BJ (cell line): ENCODE results near the gene NFAM1. TPM values are rescaled to one million over a fixed set of nuclear protein-coding genes. Genes with fewer than 3 reads are reported as not detected.

Experiments
- CTCF ChIA-PET: fragments of 350-600 bp; formaldehyde crosslinking; extraction: SDS; loops from one replicate; lab custom pipeline; 2021; ENCODE audit warnings: antibody characterized with exemption, inconsistent platforms; lab: Yijun Ruan, JAX
- POLR2A ChIA-PET: fragments of 300-600 bp; sonication (Branson Sonifier 250); formaldehyde crosslinking; extraction: SDS; loops from one replicate; lab custom pipeline; 2021; ENCODE audit warnings: antibody characterized with exemption; lab: Charles Lee
- DNase-seq: peaks from one replicate; pipeline ENCODE4 v3.0.0-alpha.2; 2011; ENCODE audit warnings: low read depth
- H3K27me3 ChIP-seq: 2 replicates; pipeline ENCODE4 v1.6.0; 2011; ENCODE audit warnings: low read length; ENCODE audit not compliant: control insufficient read depth, insufficient read depth
- H3K36me3 ChIP-seq: 2 replicates; pipeline ENCODE4 v1.5.1; 2011; ENCODE audit warnings: low read length; ENCODE audit not compliant: control insufficient read depth, insufficient read depth
- H3K4me3 ChIP-seq: 2 replicates; pipeline ENCODE4 v1.5.1; 2011; ENCODE audit warnings: low read depth, mild to moderate bottlenecking, control low read depth, low read length
- polyA plus RNA-seq: library from polyadenylated mRNA; depleted of rRNA; stranded (reverse); fragments of >200 nt; gene quantifications from 2 replicates; pipeline ENCODE4 v1.2.3, GENCODE V29; 2011
- TF ChIP-seq, protein P1 (sequence below): IDR thresholded peaks from 2 replicates; pipeline ENCODE4 v1.5.1; 2011; ENCODE audit warnings: low read depth, mild to moderate bottlenecking, control low read depth, inconsistent platforms, low read length, moderate library complexity; ENCODE audit not compliant: insufficient read depth

NFAM1 gene
- polyA plus RNA-seq, 1 experiment = 0.01 TPM

DNA sequence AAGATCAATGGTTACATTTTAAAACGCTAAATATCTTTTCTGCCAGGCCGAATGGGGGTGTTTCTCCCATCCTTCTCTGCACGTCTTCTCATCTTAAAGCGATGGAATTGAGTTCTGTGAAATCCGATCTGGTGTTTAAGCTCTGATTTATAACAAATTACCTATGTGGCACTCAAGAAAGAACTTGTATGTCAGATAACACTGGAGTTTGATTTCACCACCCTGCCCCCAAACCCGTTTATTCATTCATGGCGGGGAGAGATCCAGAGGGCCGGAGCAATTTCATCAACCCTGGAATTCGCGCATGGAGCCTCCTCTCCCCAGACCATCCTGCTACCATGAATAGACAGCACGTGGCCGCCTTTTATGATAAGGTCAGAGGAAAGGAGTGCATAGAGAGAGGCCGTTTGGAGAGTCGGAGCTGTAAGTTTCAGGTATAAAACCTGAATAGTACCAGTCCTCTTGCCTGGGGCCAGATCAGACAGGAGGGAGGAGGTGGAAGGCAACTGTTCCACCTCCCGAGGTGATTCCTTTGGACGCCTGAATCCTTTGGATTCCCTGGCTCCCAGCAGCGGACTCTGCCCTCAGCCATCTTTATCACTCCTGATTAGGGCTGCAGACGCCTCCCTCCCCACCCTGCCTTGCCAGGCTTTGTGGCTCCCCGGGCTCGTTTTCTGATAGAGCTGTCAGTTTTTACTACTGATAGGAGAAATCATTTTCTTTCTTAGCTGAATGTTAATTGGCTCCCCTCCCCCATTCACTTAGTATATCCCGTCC lies 27.3 kb upstream of the NFAM1 start:
- ChIA-PET CTCF (interaction anchor here (0.6 to 2.4 kb wide), 4 partner anchors 15 to 89 kb away, joined by 3 to 10 read pairs (median 4); no protein-coding TSS in a partner anchor), POLR2A (no interaction called here)
- Histone ChIP-seq H3K4me3 (no peak overlapping the region), H3K27me3 (peaks cover 16% of the 10 kb centered on the region), H3K36me3 (no peaks in the 10 kb centered on the region)
- DNase-seq = no peak
- TF ChIP-seq, protein P1, sequence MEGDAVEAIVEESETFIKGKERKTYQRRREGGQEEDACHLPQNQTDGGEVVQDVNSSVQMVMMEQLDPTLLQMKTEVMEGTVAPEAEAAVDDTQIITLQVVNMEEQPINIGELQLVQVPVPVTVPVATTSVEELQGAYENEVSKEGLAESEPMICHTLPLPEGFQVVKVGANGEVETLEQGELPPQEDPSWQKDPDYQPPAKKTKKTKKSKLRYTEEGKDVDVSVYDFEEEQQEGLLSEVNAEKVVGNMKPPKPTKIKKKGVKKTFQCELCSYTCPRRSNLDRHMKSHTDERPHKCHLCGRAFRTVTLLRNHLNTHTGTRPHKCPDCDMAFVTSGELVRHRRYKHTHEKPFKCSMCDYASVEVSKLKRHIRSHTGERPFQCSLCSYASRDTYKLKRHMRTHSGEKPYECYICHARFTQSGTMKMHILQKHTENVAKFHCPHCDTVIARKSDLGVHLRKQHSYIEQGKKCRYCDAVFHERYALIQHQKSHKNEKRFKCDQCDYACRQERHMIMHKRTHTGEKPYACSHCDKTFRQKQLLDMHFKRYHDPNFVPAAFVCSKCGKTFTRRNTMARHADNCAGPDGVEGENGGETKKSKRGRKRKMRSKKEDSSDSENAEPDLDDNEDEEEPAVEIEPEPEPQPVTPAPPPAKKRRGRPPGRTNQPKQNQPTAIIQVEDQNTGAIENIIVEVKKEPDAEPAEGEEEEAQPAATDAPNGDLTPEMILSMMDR = no peak

- POLR2A ChIA-PET = no interaction called here
- TF ChIP-seq, protein P1 = no peak
- CTCF ChIA-PET = interaction anchor here (0.9 to 3.3 kb wide), 3 partner anchors 10 to 20 kb away, joined by 4 to 10 read pairs (median 5); no protein-coding TSS in a partner anchor
- Histone ChIP-seq H3K27me3 (peaks cover 4% of the 10 kb centered on the region), H3K4me3 (no peak overlapping the region), H3K36me3 (no peaks in the 10 kb centered on the region)
- DNase-seq = no peak
These were observed 20.7 kb upstream of the NFAM1 start for GRCh38 chr22:42452916-42453315.

- no peak for DNase-seq
These were observed 20.3 kb upstream of the NFAM1 start for GRCh38 chr22:42452456-42452855.

DNA sequence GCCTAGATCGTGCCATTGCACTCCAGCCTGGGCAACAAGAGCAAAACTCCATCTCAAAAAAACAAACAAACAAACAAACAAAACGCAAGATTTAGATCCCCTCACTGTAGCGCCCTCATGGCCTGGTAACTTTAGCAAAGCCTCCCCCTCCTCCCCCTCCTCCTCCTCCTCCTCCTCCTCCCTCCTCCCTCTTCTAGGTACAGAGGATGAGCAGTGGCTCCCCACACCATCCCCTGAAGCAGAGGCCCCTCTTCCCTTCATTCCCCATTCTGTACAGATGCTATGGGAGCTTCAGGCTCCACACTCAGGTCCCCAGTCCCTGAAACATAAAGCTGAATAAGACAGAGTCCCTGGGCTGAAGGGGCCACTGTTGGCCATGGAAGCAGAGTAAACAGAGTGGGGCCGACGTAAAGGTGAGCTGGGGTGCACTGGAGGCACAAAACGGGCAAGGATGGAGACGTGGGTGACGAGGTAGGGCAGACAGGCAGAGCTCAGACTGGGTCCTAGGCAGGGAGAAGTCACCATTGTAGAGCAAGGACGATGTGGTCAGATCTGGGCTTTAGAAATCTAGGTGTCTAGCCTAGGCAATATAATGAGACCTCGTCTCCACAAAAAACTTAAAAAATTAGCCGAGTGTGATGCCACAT lies 19.4 kb upstream of the NFAM1 start:
- Histone ChIP-seq H3K27me3 (peaks cover 4% of the 10 kb centered on the region), H3K4me3 (no peak overlapping the region), H3K36me3 (no peaks in the 10 kb centered on the region)
- TF ChIP-seq, protein P1 = no peak
- POLR2A ChIA-PET = no interaction called here
- DNase-seq = no peak
- CTCF ChIA-PET = interaction anchor here (0.6 to 3.3 kb wide), 2 partner anchors 22 to 306 kb away, joined by 3 to 10 read pairs; no protein-coding TSS in a partner anchor

More at GRCh38 chr22:42452456-42452855, 20.3 kb upstream of the NFAM1 start:
- POLR2A ChIA-PET = no interaction called here
- Histone ChIP-seq H3K36me3 (no peaks in the 10 kb centered on the region), H3K4me3 (no peak overlapping the region), H3K27me3 (peaks cover 4% of the 10 kb centered on the region)
- CTCF ChIA-PET = interaction anchor here (0.6 to 3.3 kb wide), 4 partner anchors 9 to 307 kb away, joined by 3 to 10 read pairs (median 4); no protein-coding TSS in a partner anchor
- TF ChIP-seq, protein P1 = no peak

DNA sequence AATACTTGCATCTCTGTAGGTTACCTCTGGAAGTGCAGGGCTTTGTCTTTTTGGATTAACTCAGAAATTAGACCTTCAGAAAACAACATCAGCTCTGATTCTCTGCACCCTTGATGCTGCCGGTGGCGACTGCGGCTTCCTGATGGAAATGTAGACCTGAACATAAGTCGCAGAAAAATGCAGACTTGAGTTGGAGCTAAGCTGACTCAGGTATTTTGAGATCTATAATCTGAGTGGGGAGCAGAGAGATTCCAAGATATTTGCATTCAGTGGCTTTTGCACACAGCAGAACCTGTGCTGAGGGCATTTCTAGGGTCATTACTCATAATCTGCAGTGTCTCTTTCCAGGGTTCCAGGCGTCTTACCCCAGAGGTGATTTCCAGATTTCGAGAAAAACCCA lies 18.7 kb upstream of the NFAM1 start:
- H3K36me3 ChIP-seq = no peaks in the 10 kb centered on the region
- no peak for DNase-seq
- CTCF ChIA-PET = interaction anchor here (3.3 kb wide), 1 partner anchor 23 kb away, joined by 10 read pairs; no protein-coding TSS in a partner anchor
- TF ChIP-seq, protein P1 = no peak
- H3K27me3 ChIP-seq = peaks cover 4% of the 10 kb centered on the region
- H3K4me3 ChIP-seq = no peak overlapping the region
- POLR2A ChIA-PET = no interaction called here
